ENCODE results near the gene VWC2.
"Not testable (repeated sequence)": the region's sequence is repeated elsewhere in the genome, so short reads cannot be mapped to it uniquely, and the experiment has no call there.

VWC2 gene

GRCh38 chr7:49787980-49788379, 14.5 kb downstream of the VWC2 start:
- DNase-seq = no peak

GRCh38 chr7:49788455-49789059, 15.1 kb downstream of the VWC2 start:
- no peak for DNase-seq

DNA sequence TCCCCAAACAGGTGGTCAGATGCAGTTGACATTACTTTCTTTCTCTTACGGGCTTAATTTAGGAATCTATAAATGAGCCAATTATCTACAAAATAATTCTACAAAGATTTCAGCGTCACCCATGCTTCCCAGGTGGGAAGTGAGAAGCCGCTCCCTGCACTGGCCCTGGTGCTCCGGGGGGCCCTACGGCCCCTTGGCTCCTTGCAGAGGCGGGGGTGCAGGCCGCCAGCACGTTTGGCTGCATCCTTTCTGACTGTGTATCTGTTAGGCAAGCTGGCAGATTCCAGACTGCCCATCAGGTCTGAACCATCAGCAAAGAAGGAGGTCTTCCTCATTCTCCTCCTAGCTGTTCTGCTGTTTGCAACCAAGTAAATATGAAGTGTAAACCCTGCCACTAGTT, 16.3 kb downstream of the VWC2 start:
- no peak for DNase-seq

GRCh38 chr7:49790209-49790608, 16.8 kb downstream of the VWC2 start:
- DNase-seq = no peak

DNA sequence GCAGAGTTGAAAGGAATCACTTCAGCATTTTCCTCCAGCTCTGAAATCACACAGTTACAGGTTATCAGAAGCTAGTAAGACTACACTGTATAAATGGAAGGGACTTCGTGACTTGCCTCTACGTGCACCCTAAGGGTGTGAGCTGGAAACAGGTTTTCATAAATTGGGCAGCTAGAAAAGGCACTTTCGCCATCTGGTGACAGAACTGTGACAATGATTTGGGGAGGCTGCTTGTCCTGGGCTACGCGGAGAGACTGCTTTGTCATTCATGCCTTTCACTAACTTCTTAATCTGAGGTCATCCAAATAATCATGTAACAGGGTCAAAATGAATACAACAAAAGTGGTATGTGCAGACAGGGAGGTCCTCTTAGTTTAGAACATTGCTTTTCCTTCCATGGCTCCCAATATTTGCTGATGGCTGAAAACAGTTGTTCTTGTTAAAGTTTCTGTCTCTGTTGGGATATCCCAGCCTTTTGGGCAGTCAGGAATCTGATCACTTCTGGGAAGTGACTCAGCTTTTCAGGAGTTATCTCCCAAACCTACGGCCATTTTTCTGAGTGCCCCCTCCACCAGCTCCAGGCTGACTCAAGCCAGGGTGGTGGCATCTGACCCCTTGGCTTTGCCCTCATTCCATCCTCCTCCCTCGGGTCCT, 17.8 kb downstream of the VWC2 start:
- DNase-seq = peak; percentile 61 to 73

DNA sequence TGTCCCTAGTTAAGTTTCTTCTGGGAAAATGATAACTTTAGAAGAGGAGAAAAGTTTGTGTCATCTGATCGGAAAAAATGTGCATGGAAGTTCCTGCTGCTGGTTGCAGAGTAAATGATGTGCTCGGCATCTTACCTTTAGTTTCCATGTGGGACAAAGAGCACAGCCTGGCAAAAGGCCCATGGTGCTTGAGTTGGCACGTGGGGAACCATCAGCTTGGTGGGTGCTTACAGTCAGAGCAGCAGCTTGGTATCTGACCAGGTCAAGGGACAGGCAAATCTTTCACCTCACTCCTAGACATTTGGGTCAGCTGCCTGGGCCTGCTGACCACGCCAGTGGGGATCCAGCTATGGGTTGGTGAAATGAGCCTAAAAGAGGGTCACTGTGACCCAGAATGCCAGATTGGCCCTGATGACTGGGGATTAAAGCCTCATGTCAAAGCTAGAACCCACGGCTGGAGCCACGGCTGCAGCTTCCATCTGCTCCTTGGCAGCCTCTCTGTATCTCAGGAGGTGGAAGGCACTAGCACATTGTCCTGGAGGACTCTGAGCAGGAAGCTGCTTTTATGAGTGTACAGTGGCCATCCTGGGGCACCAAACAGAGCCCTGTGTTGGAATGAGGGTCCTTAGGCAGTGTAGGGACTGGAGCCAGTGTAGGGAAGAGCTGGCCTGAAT, 24.7 kb downstream of the VWC2 start:
- no peak for DNase-seq

DNA sequence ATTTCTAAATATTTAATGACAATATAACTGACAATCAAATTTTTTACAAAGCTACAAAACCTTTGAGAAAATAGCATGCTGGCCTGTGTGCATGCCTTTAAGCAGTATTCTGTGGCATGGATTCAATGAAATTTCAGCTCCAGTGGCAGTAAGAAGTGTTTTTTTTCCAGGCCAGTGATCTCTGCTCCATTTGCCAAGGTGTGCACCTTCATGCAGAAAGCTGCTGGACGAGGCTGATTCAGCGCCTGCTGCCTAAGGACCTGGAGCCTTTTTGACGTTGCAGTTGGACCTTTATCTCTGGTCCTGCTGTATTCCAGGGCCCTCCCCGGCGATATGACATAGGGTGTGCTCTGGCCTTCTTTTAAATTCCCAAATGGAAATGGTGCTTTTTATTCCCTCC, 26.6 kb downstream of the VWC2 start:
- no peak for DNase-seq

- DNase-seq = no peak
Observed at GRCh38 chr7:49802600-49802999, 29.2 kb downstream of the VWC2 start.

DNA sequence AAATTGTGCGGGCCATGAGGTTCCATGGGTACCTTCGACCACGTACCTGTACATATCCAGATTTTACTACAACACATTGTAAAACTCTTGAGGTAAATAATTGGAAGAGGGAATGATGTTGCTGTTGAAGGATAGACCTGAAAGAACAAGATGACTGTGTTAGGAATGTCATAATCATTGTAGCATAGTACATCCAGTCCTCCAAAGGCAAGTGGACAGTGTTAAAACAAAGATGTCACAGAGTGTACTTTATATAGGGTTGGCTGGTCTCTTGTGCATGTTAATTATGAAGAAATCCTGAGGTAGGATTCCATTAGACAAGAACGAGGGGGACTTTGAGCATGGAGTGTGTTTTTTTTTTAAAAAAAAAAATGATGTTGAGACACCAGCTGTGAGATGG, 30.4 kb downstream of the VWC2 start:
- no peak for DNase-seq

DNA sequence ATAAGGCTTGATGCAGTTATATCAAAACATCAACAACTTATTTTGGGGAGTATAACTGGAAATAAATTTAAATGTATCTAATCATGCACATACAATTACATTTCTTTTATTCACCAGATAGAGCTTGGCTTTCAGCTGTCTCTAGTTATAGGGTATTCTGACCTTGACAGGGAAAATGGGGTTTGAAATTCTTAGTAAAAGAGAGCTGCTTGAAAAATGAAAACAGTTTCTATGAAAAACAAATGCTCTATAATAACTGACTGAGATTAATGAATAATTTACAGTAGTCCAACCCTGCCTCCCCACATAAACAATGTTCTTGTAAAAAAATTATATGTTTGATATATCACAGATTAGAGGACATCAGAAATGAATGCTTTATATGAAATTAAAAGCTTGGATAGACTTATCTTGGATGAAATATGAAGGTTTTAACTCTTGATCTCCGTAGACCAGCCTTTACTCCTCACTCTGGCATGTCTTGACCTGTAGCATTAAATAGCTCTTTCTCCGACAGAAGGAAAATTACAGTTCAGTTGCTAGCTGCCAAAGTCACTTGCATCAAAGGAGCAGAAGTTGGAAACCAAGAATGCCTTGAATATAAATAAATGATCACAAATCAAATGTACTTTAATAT, 32.1 kb downstream of the VWC2 start:
- no peak for DNase-seq

GRCh38 chr7:49812534-49812933, 39.1 kb downstream of the VWC2 start:
- no peak for DNase-seq

GRCh38 chr7:49817279-49817678, 43.8 kb downstream of the VWC2 start:
- DNase-seq = no peak

DNA sequence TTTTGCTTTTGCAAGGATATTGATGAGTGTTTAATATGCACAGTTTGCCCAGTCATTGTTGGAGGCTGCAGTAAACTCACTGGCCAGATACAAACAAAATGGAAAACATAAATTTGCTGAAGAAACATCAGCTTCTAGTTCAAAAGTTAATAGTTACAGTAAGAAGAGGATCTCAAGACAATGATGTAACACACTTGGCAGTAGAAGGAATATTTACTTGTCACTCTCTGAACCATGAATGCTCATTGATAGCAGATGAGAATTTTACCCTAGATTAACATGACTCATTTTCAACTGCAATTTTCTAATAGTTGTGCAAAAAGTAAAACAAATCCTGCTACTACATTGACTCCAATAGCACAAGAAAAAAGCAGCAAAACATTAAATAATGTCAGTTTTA, 47.7 kb downstream of the VWC2 start:
- no peak for DNase-seq

GRCh38 chr7:49822856-49823255, 49.4 kb downstream of the VWC2 start:
- DNase-seq = no peak

DNA sequence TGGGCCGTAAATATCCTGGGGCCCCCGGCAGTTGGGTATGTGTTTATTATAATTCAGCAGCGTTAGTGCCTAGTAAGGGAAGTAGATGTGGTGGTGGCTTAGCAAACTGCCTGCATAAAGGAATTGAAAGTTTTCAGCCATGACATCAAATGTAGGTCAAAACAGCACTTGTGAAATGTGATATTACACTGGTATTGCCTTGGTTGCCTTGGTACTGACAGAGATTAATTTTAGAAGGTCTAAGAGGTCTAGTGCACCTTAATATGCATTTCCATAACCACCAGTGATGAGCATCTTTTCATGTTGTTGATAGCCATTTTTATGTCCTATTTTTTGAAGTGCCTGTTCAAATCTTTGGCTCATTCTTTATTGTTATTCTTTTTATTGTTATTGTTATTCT, 50.1 kb downstream of the VWC2 start:
- no peak for DNase-seq

GRCh38 chr7:49839863-49840645, 66.6 kb downstream of the VWC2 start:
- DNase-seq = no peak

DNA sequence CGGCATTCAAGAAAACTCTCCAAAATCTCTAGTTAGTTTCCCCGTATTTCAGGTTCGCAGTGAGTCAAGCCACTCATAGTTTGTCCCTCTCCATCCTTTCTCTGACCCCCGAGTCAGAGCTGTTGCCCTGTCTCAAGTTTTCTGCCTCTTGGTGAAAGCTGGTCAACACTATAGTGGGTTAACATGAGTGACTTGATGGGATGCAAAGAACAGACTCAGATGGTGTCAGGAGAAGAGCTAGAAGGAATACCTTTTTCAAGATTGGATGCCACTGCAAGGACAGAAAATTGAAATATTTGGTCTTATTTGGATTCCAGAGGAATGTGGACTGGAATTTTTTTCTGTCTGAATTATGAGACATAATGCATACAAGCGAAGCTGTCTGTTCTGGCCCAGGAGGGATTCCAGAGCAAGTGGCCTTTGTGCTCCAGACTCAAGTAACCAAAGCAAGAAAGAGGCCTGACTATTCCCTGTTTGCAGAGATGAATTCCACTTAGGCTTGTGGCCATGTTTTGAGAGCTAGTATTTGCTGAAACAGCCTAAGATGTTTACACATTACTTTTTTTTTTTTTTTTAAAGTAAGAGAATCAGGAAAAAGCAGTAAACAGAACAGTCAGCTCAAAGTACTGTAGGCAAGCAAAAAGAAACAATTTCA, 67.4 kb downstream of the VWC2 start:
- no peak for DNase-seq

- DNase-seq = no peak
Observed at GRCh38 chr7:49845626-49846025, 72.2 kb downstream of the VWC2 start.

DNA sequence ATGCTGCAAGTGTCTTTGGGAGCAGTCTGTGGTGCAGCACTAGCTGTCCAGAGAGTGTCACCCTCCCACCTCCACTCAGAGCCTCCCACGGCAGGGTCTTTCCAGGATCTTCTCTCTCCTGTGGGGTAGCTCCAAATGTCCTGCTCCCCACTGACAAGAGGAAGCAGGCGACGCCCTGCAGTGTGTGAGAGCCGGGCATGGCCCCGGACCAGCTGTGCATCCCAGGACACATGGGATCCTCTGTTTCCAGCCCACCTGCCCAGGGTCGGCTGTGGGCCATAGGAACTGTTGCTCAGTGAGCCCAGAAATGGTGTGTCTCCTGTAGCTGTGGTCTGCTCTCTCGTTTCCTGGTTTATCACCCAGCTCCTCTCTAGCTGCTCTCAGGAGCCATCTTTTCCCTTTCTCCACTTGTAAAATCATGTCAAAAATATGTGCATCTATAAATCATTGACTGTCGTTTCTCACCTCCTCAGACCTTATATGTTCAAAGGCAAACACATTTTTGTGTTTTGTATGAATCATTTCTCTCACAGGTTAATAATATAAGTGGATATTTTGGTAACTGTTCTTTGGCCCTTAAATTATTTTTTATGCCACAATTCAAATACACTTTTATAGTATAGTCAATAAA, 74.9 kb downstream of the VWC2 start:
- DNase-seq = no peak

- peak in 1 of 2 experiments; percentile 7 for DNase-seq
Observed at GRCh38 chr7:49850921-49851613, 77.6 kb downstream of the VWC2 start.

DNA sequence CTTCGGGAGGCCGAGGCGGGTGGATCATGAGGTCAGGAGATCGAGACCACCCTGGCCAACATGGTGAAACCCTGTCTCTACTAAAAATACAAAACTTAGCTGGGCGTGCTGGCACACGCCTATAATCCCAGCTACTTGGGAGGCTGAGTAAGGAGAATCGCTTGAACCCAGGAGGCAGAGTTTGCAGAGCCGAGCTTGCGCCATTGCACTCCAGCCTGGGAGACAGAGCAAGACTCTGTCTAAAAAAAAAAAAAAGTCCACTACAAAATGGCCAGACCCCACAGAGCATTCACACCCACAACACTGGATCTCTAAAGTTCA, 78.1 kb downstream of the VWC2 start:
- DNase-seq = not testable (repeated sequence)

Data from Kasumi-1 (cell line).